Psoas muscle (tissue), 8 donors: ENCODE data around the gene PSAPL1. TPM values are rescaled to one million over a fixed set of nuclear protein-coding genes. Genes with fewer than 3 reads are reported as not detected.

Experiments used
- ATAC-seq, 4 donors: fragments of 200-7000 bp; cut with Tn5 transposase; one replicate each; pipeline ENCODE4 v1.9.1; 2020; ENCODE audit warnings: moderate library complexity in 3 of 4, mild to moderate bottlenecking in 2 of 4
- DNase-seq, 2 donors: peaks; one replicate each; pipeline ENCODE4 v3.0.0-alpha.2; 2020
- H3K27ac ChIP-seq: fragments of 200-600 bp; one replicate; pipeline ENCODE4 v1.8.0; 2022
- H3K27me3 ChIP-seq, 3 donors: fragments of 200-600 bp in 1 of 3; one replicate each; pipeline versions ENCODE4 v1.6.1 to v1.8.0; 2013 to 2022; ENCODE audit warnings: low read length in 2 of 3, mild to moderate bottlenecking in 2 of 3, moderate library complexity in 1 of 3; ENCODE audit not compliant: insufficient read depth in 3 of 3
- H3K36me3 ChIP-seq, 2 donors: fragments of 200-600 bp in 1 of 2; one replicate each; pipeline versions ENCODE4 v1.6.1 to v1.8.0; 2013 to 2022; ENCODE audit warnings: low read depth in 1 of 2, mild to moderate bottlenecking in 1 of 2, moderate library complexity in 1 of 2; ENCODE audit not compliant: insufficient read depth in 1 of 2
- H3K4me1 ChIP-seq: fragments of 200-600 bp; one replicate; pipeline ENCODE4 v1.8.0; 2022
- H3K4me3 ChIP-seq: fragments of 200-600 bp; one replicate; pipeline ENCODE4 v1.8.0; 2022; ENCODE audit warnings: mild to moderate bottlenecking
- H3K9me3 ChIP-seq: fragments of 200-600 bp; one replicate; pipeline ENCODE4 v1.8.0; 2022
- CTCF ChIP-seq: fragments of 200-600 bp; IDR thresholded peaks from one replicate; pipeline ENCODE4 v1.8.0; 2022; ENCODE audit warnings: antibody characterized with exemption
- WGBS, 3 donors: extraction: QIAGEN DNeasy Blood & Tissue Kit; methylation state at CpG; one replicate each; pipeline versions ENCODE4 v1.1.6 to v1.1.7; 2013; 5-methylcytosine and 5-hydroxymethylcytosine counted together
- intact Hi-C, 2 donors: fragments of 100-400 bp; cut with DNase I; formaldehyde crosslinking; loops; one replicate each; pipeline versions ENCODE4 v1.11.0 to v1.14.2; 2022
- polyA plus RNA-seq, 3 donors: library from polyadenylated mRNA; stranded (reverse); fragments of 200-250 nt; gene quantifications; one replicate each; pipeline ENCODE4 v1.2.3, GENCODE V29; 2013
- total RNA-seq, 4 donors: library from RNA; stranded (reverse); fragmentation: NEBNext Ultra II Directional in 2 of 4; extraction: Animal tissue kit (Norgen Biotek cat#: 25700) in 2 of 4; gene quantifications; one replicate each; pipeline versions ENCODE4 v1.2.1 to v1.2.4, GENCODE V29; 2021 to 2023
- donor health status: healthy with polysubstance abuse.
- donor health status: DM: no; HTN: no; CAD: no; lungs with moderate emphysema.
- donor health status: Bipolar disorder and iron deficiency.
- donor health status: healthy.
- donor health status: DM: yes; HTN: yes; CAD: no.
- donor health status: DM: no; HTN: no; CAD: no.
- donor health status: DM: no; HTN: no; CAD: no.
- donor health status: DM: yes; HTN: yes; CAD: no.

The PSAPL1 gene
- total and polyA plus RNA-seq, 7 donors, result not detected

DNA sequence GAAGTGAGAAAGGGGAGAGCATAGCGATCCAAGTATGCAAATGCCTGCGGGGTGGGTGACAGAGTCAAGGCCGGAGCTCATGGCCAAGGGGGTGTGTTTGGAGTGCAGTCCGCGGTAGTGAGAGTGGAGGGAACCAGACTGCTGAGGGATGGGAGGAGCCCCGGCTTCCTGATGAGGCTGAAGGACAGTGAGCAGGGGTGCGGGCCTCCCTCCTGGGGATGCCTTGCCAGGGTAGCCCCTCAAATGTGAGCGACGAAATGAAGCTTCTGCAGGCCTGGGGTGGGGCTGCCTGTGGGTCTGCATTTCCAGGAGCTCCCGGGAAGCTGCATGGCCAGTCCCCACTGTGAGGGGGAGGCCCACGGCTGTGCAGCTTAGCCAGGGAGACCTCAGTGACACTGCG lies 45.0 kb downstream of the PSAPL1 start:
- intact Hi-C loops, result no loop called here
- peaks cover 0 to 18% (median 13%) of the 10 kb centered on the region in 3 donors for H3K27me3 ChIP-seq
- WGBS, 3 donors, result 75 to 79% (median 79%) methylated on average over 12 of the region's 12 CpGs

GRCh38 chr4:7389101-7389701 lies 45.5 kb downstream of the PSAPL1 start:
- Histone ChIP-seq H3K4me1 (no peaks in the 10 kb centered on the region), H3K4me3 (no peak overlapping the region), H3K27me3 (peaks cover 0 to 13% (median 9%) of the 10 kb centered on the region in 3 donors), H3K9me3 (no peaks in the 10 kb centered on the region), H3K36me3 (no peaks in the 10 kb centered on the region), H3K27ac (no peak overlapping the region)
- no peak for TF ChIP-seq CTCF
- intact Hi-C loops, result no loop called here
- WGBS, 3 donors, result 93 to 96% (median 95%) methylated on average over 15 of the region's 15 CpGs
- ATAC-seq, result no peak
- DNase-seq, result no peak

More for the DNA sequence above, 45.0 kb downstream of the PSAPL1 start:
- Histone ChIP-seq H3K9me3 (no peaks in the 10 kb centered on the region), H3K27ac (no peak overlapping the region), H3K4me1 (no peaks in the 10 kb centered on the region), H3K4me3 (no peak overlapping the region), H3K36me3 (no peaks in the 10 kb centered on the region)
- ATAC-seq, result no peak
- no peak for DNase-seq
- TF ChIP-seq CTCF, result no peak

DNA sequence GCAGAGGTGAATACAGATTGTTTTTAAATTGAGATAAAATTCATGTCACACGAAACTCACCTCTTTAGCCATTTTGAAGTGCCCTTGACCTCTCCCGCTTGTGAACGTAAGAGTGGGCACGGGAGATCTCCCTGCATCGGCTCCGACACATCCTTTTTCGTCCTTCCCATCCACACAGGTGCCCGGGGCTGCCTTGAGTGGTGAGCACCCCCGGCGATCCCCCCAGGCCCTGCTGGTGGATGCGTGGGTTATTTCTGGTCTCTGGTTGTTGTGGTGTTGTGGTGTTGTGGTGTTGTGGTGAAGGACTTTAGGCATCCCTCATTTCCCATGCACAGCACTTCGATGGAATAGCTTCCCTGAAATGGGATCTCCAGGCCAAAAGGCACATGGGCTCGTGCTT lies 46.1 kb downstream of the PSAPL1 start:
- 89 to 93% (median 92%) methylated on average over 13 of the region's 13 CpGs for WGBS, 3 donors
- Histone ChIP-seq H3K36me3 (no peaks in the 10 kb centered on the region), H3K27me3 (peaks cover 0 to 13% (median 9%) of the 10 kb centered on the region in 3 donors)

GRCh38 chr4:7387925-7388324 lies 46.8 kb downstream of the PSAPL1 start:
- no peak overlapping the region for H3K4me3 ChIP-seq
- ATAC-seq (no peak), DNase-seq (no peak)
- no peak overlapping the region for H3K27ac ChIP-seq
- TF ChIP-seq CTCF, result no peak
- H3K36me3 ChIP-seq, result no peaks in the 10 kb centered on the region
- intact Hi-C loops, result no loop called here
- no peaks in the 10 kb centered on the region for H3K9me3 ChIP-seq
- 66 to 77% (median 74%) methylated on average over 6 of the region's 6 CpGs for WGBS, 3 donors
- peaks cover 0 to 11% (median 3%) of the 10 kb centered on the region in 3 donors for H3K27me3 ChIP-seq
- no peaks in the 10 kb centered on the region for H3K4me1 ChIP-seq

More for the DNA sequence above, 46.1 kb downstream of the PSAPL1 start:
- Histone ChIP-seq H3K9me3 (no peaks in the 10 kb centered on the region), H3K27ac (no peak overlapping the region), H3K4me3 (no peak overlapping the region), H3K4me1 (no peaks in the 10 kb centered on the region)
- no peak for TF ChIP-seq CTCF
- ATAC-seq (no peak), DNase-seq (no peak)
- intact Hi-C loops, result no loop called here
